Panc1 (cell line): Measurements from ENCODE around the gene CEBPZ.

Experiments
- SIN3A ChIP-seq: IDR thresholded peaks from 2 replicates; pipeline ENCODE4 v1.6.1; 2012; ENCODE audit warnings: low read depth, mild to moderate bottlenecking, low read length, moderate library complexity, borderline replicate concordance; ENCODE audit not compliant: insufficient read depth
- TCF7L2 ChIP-seq: IDR thresholded peaks from 2 replicates; pipeline ENCODE4 v1.6.1; 2011; ENCODE audit warnings: mild to moderate bottlenecking, low read depth, low read length, inconsistent platforms
- TF ChIP-seq, protein P1 (sequence below), 2 experiments: IDR thresholded peaks; 2 replicates each; pipeline ENCODE4 v1.6.1; 2011 to 2012; ENCODE audit warnings: low read depth in 2 of 2, control low read depth in 1 of 2, low read length in 1 of 2, mild to moderate bottlenecking in 1 of 2, moderate library complexity in 1 of 2; ENCODE audit not compliant: insufficient read depth in 1 of 2
- TF ChIP-seq, protein P2 (sequence below): fragments of 450-650 bp; IDR thresholded peaks from 2 replicates; pipeline ENCODE4 v1.5.1; 2017; ENCODE audit warnings: mild to moderate bottlenecking

DNA sequence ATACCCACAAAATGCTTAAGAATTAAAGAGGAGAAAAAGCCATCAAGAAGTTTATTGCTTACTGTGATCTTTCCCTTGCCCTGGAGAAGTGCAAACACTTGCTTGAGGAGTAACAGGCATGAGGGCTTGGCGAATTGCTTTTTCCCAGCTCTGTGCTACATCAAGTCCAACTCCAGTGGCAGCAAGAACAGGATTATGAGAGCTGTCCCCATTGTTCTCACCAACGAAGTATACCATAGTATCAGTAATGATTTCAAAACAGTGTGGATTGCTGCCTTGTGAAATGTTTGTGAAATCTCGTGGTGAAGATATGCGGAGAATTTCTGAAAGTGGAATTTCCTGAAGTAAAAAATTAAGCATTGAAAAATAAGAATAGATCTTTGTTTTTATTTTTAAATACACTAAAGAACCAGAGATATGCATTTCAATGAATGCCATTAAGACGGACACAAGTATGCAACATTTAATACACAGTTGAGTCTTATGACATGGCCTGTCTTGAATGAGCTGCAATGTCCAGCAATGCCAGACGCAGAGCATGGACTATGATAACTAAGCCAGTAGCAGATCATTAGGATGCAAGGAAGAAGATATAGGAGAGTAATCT lies 43.1 kb upstream of the CEBPZ start:
- TF ChIP-seq, protein P1, sequence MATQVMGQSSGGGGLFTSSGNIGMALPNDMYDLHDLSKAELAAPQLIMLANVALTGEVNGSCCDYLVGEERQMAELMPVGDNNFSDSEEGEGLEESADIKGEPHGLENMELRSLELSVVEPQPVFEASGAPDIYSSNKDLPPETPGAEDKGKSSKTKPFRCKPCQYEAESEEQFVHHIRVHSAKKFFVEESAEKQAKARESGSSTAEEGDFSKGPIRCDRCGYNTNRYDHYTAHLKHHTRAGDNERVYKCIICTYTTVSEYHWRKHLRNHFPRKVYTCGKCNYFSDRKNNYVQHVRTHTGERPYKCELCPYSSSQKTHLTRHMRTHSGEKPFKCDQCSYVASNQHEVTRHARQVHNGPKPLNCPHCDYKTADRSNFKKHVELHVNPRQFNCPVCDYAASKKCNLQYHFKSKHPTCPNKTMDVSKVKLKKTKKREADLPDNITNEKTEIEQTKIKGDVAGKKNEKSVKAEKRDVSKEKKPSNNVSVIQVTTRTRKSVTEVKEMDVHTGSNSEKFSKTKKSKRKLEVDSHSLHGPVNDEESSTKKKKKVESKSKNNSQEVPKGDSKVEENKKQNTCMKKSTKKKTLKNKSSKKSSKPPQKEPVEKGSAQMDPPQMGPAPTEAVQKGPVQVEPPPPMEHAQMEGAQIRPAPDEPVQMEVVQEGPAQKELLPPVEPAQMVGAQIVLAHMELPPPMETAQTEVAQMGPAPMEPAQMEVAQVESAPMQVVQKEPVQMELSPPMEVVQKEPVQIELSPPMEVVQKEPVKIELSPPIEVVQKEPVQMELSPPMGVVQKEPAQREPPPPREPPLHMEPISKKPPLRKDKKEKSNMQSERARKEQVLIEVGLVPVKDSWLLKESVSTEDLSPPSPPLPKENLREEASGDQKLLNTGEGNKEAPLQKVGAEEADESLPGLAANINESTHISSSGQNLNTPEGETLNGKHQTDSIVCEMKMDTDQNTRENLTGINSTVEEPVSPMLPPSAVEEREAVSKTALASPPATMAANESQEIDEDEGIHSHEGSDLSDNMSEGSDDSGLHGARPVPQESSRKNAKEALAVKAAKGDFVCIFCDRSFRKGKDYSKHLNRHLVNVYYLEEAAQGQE (IDR thresholded peaks at IDR 0.05; ENCODE audit: insufficient read depth in 1 of 2, low read depth in 2 of 2, low read length in 1 of 2), result no peak
- TF ChIP-seq, protein P2, sequence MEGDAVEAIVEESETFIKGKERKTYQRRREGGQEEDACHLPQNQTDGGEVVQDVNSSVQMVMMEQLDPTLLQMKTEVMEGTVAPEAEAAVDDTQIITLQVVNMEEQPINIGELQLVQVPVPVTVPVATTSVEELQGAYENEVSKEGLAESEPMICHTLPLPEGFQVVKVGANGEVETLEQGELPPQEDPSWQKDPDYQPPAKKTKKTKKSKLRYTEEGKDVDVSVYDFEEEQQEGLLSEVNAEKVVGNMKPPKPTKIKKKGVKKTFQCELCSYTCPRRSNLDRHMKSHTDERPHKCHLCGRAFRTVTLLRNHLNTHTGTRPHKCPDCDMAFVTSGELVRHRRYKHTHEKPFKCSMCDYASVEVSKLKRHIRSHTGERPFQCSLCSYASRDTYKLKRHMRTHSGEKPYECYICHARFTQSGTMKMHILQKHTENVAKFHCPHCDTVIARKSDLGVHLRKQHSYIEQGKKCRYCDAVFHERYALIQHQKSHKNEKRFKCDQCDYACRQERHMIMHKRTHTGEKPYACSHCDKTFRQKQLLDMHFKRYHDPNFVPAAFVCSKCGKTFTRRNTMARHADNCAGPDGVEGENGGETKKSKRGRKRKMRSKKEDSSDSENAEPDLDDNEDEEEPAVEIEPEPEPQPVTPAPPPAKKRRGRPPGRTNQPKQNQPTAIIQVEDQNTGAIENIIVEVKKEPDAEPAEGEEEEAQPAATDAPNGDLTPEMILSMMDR, result no peak
- TF ChIP-seq TCF7L2, result no peak
- no peak for TF ChIP-seq SIN3A
